Measurements from ENCODE around the gene LMNTD2.
A peak's percentile ranks its signal among the peaks of the same experiment; 100 is the strongest.

LMNTD2 gene

DNA sequence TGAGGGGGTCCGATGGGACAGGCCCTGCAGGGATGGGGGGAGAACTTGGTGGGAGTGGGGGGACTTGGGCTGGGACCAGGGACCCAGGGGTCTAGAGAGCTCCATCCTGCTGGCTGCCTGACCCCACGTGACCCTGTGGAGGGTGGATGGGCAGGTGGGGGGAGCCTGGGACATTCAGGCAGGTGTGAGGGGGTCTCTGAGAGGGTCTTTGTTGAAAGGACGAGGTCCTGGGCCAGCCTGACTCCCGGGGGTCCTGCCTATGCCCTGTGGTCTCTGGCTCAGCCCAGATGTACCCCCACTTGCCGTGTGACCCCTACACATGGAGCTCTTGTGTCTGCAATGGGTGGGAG, 15.7 kb downstream of the LMNTD2 start:
- no peak overlapping the region for H3K4me2 ChIP-seq (ENCODE audit: low read length)
- no peak overlapping the region for H3K4me3 ChIP-seq (ENCODE audit: low read length)
- no peak overlapping the region for H3K9ac ChIP-seq (ENCODE audit: low read depth, low read length)
- H3K4me1 ChIP-seq (ENCODE audit: control insufficient read depth, insufficient read depth, low read length): no peaks in the 10 kb centered on the region
- H3K9me3 ChIP-seq (replicated peaks; ENCODE audit: low read length): no peaks in the 10 kb centered on the region
- peaks cover under 1% of the 10 kb centered on the region for H3K27me3 ChIP-seq (ENCODE audit: control insufficient read depth, insufficient read depth, low read length)
- no peaks in the 10 kb centered on the region for H3K36me3 ChIP-seq (ENCODE audit: insufficient read depth, low read length)

DNA sequence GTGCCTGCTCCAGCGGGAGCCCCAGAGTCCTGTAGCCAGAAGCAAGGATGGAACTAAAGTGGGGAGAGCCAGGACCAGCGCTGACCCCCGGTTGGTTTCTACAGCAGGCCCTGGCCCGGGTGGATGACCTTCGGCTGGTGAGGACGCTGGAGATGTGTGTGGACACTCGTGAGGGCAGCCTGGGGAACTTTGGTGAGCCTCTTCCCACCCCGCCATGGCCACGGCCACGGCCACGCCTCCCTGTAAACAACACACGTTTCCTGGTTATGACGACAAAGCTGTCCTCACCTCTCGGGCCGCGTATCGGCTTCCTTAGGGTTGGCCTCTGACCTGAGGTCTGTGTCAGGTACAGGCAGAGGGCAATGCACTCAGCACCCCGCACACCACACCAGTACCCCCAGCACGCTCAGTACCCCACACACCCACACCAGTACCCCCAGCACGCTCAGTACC, 19.1 kb downstream of the LMNTD2 start:
- Histone ChIP-seq H3K27me3 (ENCODE audit: control insufficient read depth, insufficient read depth, low read length) (no peaks in the 10 kb centered on the region), H3K36me3 (ENCODE audit: insufficient read depth, low read length) (no peaks in the 10 kb centered on the region), H3K9me3 (replicated peaks; ENCODE audit: low read length) (no peaks in the 10 kb centered on the region), H3K9ac (ENCODE audit: low read depth, low read length) (no peak overlapping the region), H3K4me2 (ENCODE audit: low read length) (no peak overlapping the region), H3K4me1 (ENCODE audit: control insufficient read depth, insufficient read depth, low read length) (peaks cover 12% of the 10 kb centered on the region), H3K4me3 (ENCODE audit: low read length) (no peak overlapping the region)

DNA sequence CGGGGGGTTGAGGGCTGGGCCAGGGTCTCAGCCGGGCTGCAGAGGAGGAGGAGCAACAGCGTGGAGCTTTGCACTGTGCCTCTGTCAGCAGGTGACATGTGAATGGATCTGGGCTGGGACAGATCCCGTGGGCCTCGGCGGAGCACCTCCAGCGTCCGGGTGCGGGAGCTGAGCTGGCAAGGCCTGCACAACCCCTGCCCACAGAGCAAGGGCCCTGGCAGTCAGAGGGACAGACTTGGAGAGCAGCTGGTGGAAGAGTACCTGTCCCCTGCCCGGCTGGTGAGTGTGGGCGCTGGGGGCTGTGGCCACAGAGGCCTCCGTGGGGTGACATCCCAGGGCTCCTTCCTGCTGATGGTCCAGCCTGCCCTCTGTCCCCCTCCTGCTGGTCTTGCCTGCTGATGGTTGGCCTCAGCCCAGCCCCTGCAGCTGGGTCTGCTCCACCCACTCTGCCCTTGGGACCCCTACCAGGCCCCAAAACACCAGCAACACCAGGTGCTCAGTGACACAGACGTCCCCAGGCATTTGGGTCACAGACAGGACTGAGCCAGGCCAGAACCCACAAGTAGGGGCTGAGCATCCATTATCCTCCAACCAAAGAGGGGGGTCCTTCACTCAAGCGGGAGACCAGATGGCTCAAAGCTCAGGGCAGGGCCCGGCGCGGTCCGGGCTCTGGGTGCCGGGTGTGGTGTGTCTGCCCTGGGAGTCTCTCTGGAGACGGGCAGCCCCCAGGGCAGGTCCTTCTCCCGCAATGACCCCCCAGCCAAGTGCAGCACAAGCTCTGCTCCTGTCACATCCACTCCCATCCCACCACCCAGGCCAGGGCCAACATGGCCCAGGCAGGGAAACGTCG, 19.7 kb downstream of the LMNTD2 start:
- H3K9ac ChIP-seq (ENCODE audit: low read depth, low read length): no peak overlapping the region
- no peaks in the 10 kb centered on the region for H3K36me3 ChIP-seq (ENCODE audit: insufficient read depth, low read length)
- H3K4me2 ChIP-seq (ENCODE audit: low read length): no peak overlapping the region
- no peaks in the 10 kb centered on the region for H3K9me3 ChIP-seq (replicated peaks; ENCODE audit: low read length)
- H3K27me3 ChIP-seq (ENCODE audit: control insufficient read depth, insufficient read depth, low read length): no peaks in the 10 kb centered on the region
- H3K4me1 ChIP-seq (ENCODE audit: control insufficient read depth, insufficient read depth, low read length): peaks cover 17% of the 10 kb centered on the region
- H3K4me3 ChIP-seq (ENCODE audit: low read length): no peak overlapping the region

DNA sequence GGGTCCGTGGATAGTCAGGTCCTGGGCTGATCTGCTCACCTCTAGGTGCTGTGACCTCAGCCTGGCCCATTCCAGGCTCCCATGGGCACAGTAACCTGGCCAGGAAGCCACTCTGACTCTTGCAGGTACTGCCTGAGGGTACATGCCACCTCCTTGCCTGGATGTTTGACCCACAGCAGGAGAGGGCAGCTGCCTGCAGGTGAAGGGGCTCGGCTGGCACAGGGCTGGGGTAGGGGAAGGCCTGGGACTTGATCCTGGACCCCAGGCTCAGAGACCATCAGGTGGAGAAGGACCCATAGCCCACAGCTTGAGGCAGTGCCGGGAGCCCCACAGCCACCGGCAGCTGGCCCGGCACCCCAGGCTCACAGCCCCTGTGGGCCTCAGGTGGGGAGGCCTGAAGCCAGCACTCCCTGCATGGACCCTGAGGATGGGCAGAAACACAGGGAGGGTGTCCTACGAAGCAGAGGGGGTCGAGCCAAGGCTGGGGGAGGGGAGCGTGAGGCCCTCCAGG, 20.5 kb downstream of the LMNTD2 start:
- no peak overlapping the region for H3K4me2 ChIP-seq (ENCODE audit: low read length)
- peaks cover 17% of the 10 kb centered on the region for H3K4me1 ChIP-seq (ENCODE audit: control insufficient read depth, insufficient read depth, low read length)
- no peak overlapping the region for H3K4me3 ChIP-seq (ENCODE audit: low read length)
- H3K9ac ChIP-seq (ENCODE audit: low read depth, low read length): no peak overlapping the region
- H3K27me3 ChIP-seq (ENCODE audit: control insufficient read depth, insufficient read depth, low read length): no peaks in the 10 kb centered on the region
- H3K9me3 ChIP-seq (replicated peaks; ENCODE audit: low read length): no peaks in the 10 kb centered on the region
- H3K36me3 ChIP-seq (ENCODE audit: insufficient read depth, low read length): no peaks in the 10 kb centered on the region

DNA sequence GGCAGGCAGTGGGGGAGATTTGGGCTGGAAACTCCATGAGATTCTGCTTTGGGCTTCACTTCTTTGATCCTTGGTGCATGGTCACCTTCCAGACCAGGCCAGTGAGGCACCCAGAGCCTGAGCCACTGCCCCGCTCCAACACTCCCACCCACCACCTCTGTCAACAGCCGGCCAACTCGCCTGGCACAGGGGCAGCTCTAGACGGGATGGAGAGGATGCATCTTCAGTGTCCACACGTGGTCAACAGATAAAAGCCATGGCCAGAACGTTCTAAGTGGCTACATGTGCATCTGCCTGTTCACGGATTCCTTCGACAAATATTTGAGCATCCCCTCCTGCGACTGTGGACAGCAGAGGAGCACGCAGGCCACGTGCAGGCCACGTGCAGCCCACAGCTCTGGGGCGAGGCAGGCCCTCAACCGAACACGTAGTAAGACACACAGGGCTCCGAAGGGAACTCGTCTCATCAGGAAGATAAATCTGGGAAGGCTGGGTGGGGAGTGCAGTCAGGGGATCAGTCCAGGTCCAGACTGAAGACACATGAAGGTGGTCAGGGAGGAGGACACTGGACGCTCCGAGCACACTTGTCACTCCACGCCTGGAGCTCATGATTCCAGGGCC, 22.0 kb downstream of the LMNTD2 start:
- no peaks in the 10 kb centered on the region for H3K27me3 ChIP-seq (ENCODE audit: control insufficient read depth, insufficient read depth, low read length)
- H3K4me1 ChIP-seq (ENCODE audit: control insufficient read depth, insufficient read depth, low read length): peaks cover 24% of the 10 kb centered on the region
- H3K4me3 ChIP-seq (ENCODE audit: low read length): no peak overlapping the region
- no peaks in the 10 kb centered on the region for H3K9me3 ChIP-seq (replicated peaks; ENCODE audit: low read length)
- H3K36me3 ChIP-seq (ENCODE audit: insufficient read depth, low read length): peaks cover 5% of the 10 kb centered on the region
- H3K4me2 ChIP-seq (ENCODE audit: low read length): no peak overlapping the region
- H3K9ac ChIP-seq (ENCODE audit: low read depth, low read length): no peak overlapping the region

DNA sequence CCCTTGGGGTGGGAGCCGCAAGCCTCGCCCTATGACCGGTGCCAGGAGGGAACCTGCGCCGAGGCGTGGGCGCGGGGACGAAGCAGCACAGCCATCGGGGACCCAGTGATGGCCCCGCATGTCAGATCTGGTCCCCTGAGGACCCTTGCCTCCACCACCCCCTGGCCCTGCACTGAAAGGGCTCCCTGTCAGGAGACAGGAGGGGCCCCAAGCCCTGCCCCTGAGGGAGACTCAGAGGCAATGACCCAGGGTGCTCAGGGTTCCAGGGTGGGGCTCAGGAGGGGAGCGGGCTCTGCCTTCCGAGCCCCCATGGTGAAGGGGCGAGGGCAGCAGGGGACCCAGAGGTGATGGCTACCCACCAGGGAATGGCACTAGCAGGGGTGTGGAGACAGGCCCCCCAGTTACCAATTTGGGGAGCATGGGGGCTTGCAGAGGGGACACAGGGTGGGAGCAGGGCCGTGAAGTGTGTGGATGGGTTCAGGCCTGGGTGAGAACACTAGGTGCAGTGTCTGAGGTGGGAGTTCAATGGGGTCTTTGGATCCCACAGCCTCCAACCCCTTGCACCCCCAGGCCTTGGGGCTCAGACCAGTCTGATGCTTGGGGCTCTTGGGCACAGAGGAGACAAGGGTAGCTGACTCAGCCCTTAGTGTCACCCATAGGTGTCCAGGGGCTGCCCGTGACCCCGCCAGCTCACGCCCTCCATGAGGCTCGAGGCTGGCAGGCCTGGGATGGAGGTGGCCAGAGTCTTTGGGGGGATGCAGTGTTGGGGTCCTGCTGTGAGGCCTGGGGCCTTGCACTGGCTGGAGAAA, 22.7 kb downstream of the LMNTD2 start:
- peaks cover 24% of the 10 kb centered on the region for H3K4me1 ChIP-seq (ENCODE audit: control insufficient read depth, insufficient read depth, low read length)
- H3K9ac ChIP-seq (ENCODE audit: low read depth, low read length): no peak overlapping the region
- H3K27me3 ChIP-seq (ENCODE audit: control insufficient read depth, insufficient read depth, low read length): no peaks in the 10 kb centered on the region

DNA sequence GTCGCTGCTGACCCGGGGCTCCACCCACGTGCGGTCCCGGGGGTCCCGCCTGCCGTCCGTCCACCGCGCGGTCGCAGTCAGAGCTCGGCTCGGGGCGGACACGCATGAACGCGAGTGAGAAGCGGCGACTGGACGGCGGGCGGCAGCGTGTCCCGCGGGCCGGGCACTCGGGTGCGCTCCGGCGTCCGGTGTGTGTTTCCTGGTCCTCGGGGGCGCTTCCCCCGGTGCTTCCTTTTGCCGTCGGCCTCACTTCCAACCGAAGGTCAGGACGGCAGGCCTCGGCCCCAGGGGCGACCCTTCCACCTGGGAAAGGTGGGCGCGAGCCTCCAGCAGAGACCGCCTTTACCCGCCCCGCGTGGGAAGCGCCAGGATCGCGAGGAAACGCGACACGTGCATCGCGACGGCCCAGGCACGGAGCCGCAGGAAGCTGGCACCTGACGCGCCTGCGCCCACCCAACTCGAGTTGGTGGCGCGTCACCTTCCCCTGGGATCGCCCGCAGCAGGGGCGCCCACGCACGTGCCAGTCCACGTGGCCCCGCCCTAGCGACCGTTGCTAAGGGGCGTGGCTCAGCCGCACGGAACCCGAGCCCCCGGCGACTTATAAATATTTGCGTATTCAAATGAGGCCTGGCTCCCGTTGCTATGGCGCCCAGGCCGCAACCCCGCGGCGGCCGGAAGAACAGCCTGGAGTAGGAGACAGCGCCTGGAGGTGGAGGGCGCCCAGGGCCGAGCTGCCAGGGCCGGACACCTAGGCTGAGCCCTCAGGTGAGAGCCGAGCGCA, 23.5 kb downstream of the LMNTD2 start, which contains the start of gene LRRC56:
Gene LRRC56 (plus strand): TSS at position 687 of the 781 bp plus-strand sequence. CDS start 3,158 bp downstream, outside the sequence.
- Histone ChIP-seq H3K9me3 (replicated peaks; ENCODE audit: low read length) (no peaks in the 10 kb centered on the region), H3K4me1 (ENCODE audit: control insufficient read depth, insufficient read depth, low read length) (peaks cover 24% of the 10 kb centered on the region), H3K9ac (ENCODE audit: low read depth, low read length) (no peak within 1 kb of the TSS), H3K4me3 (ENCODE audit: low read length) (peak within 1 kb of the TSS; percentile 59), H3K4me2 (ENCODE audit: low read length) (peak within 1 kb of the TSS; percentile 76), H3K27me3 (ENCODE audit: control insufficient read depth, insufficient read depth, low read length) (no peaks in the 10 kb centered on the region), H3K36me3 (ENCODE audit: insufficient read depth, low read length) (peaks cover 16% of the 10 kb centered on the region)

More for the DNA sequence above, 22.7 kb downstream of the LMNTD2 start:
- H3K9me3 ChIP-seq (replicated peaks; ENCODE audit: low read length): no peaks in the 10 kb centered on the region
- H3K4me2 ChIP-seq (ENCODE audit: low read length): peak overlapping the region; percentile 76
- peaks cover 10% of the 10 kb centered on the region for H3K36me3 ChIP-seq (ENCODE audit: insufficient read depth, low read length)
- peak overlapping the region; percentile 44 for H3K4me3 ChIP-seq (ENCODE audit: low read length)

DNA sequence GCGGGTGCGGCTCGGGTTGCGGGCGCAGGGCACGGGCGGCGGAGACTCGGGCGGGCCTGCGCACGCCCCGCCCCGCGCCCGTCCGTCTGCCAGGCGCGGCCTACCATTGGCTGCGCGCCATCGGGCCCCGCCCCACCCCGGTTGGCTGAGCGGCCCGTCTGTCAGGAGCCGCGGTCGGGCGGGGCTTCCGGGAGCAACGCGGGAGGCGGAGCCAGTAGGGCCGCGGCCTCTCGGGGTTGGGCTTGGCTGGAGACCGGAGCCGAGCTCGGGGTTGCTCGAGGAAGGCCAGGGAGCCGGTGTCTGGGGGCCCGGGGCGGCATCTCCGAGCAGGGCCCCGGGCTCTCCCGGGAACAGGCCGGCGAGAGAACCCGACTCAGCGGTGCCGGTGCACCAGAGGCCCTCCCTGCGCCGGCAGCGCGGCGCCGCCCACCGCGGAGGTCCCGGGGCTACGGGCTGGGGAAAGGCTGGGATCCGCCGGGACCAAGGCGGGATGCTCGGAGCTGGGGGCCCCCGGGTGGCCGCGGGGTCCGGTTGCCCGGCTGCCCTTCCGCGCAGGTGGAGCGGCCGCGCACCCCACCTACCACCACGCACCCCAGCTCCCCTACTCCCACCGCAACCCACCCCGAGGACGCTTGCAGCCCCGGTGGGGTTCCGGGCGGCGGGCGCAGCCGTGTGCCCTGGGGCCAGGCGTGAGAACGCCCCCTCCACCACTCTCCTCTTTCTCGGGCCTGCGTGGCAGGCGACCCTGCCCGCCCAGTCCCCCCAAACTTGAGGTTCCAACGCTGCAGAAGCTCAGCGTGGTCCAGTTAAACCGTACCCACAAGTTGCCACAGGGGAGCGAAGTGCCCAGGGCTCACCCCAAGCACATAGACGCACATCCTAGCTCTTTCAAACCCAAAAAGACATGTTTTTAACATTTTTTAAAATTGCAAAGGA, 24.8 kb downstream of the LMNTD2 start, which contains the start of gene HRAS:
Gene HRAS (minus strand): TSS at position 58 of the 936 bp plus-strand sequence.
- peak within 1 kb of the TSS; percentile 96 for H3K4me2 ChIP-seq (ENCODE audit: low read length)
- peaks cover 23% of the 10 kb centered on the region for H3K36me3 ChIP-seq (ENCODE audit: insufficient read depth, low read length)
- peak within 1 kb of the TSS; percentile 87 for H3K9ac ChIP-seq (ENCODE audit: low read depth, low read length)
- H3K9me3 ChIP-seq (replicated peaks; ENCODE audit: low read length): no peaks in the 10 kb centered on the region
- H3K4me1 ChIP-seq (ENCODE audit: control insufficient read depth, insufficient read depth, low read length): peaks cover 24% of the 10 kb centered on the region
- no peaks in the 10 kb centered on the region for H3K27me3 ChIP-seq (ENCODE audit: control insufficient read depth, insufficient read depth, low read length)
- H3K4me3 ChIP-seq (ENCODE audit: low read length): peak within 1 kb of the TSS; percentile 98

DNA sequence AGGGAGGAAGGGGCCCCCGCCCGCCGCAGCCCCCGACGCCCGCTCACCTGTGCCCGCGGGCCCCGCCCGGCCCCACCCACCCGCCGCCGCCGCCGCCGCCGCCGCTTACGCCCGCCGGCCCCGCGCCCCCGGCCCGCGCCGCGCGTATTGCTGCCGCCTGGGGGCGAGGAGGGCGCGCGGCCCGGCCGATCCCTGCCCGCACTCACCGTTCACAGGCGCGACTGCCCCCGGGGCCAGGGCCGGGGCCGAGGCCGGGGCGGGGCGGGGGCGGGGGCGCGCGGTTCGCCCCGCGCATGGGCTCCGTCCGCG, 25.4 kb downstream of the LMNTD2 start:
- H3K4me3 ChIP-seq (ENCODE audit: low read length): peak overlapping the region; percentile 98
- H3K9me3 ChIP-seq (replicated peaks; ENCODE audit: low read length): no peaks in the 10 kb centered on the region
- peaks cover 24% of the 10 kb centered on the region for H3K4me1 ChIP-seq (ENCODE audit: control insufficient read depth, insufficient read depth, low read length)
- H3K27me3 ChIP-seq (ENCODE audit: control insufficient read depth, insufficient read depth, low read length): no peaks in the 10 kb centered on the region
- H3K9ac ChIP-seq (ENCODE audit: low read depth, low read length): peak overlapping the region; percentile 87
- H3K4me2 ChIP-seq (ENCODE audit: low read length): peak overlapping the region; percentile 87
- H3K36me3 ChIP-seq (ENCODE audit: insufficient read depth, low read length): peaks cover 23% of the 10 kb centered on the region

Data from skeletal muscle satellite cell (primary cell).